ENCODE results near the gene FAM120A.

DNA sequence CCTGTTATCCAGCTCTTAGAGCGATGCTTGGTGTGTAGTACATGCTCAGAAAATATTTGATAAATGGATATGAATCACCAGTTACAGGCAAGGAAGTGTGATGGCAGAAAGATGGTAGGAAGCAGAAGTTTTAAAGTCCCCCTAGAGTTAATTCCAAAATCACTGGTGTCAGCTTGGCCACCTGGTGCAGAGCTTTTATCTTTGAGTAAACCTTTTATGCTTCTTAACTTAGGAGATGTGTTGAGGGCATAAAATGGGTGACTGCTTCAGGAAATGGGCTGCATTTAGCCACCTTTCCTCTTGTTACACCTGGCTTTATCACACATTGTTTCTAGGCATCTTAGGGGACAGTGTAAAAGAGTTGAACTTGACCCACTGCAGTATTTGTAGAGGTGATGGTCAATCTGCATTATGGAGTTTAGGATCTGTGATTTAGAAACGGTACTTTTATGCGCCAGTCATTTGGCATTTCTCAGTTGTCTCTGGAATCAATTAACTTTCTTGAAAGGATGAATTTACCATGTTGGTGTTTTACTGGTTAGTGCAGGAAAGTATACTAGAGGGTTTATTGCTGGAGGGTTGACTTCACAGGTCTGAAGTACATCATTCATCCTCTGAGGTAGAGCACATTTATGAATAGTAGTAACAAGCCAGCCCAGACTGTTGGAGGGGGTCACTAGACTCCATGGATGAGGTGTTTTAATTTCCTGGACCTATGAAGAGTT, 9.4 kb downstream of the FAM120A start:
- TF ChIP-seq, protein P1, sequence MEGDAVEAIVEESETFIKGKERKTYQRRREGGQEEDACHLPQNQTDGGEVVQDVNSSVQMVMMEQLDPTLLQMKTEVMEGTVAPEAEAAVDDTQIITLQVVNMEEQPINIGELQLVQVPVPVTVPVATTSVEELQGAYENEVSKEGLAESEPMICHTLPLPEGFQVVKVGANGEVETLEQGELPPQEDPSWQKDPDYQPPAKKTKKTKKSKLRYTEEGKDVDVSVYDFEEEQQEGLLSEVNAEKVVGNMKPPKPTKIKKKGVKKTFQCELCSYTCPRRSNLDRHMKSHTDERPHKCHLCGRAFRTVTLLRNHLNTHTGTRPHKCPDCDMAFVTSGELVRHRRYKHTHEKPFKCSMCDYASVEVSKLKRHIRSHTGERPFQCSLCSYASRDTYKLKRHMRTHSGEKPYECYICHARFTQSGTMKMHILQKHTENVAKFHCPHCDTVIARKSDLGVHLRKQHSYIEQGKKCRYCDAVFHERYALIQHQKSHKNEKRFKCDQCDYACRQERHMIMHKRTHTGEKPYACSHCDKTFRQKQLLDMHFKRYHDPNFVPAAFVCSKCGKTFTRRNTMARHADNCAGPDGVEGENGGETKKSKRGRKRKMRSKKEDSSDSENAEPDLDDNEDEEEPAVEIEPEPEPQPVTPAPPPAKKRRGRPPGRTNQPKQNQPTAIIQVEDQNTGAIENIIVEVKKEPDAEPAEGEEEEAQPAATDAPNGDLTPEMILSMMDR (IDR thresholded peaks at IDR 0.05), result no peak
- no peak for TF ChIP-seq POLR2A (IDR thresholded peaks at IDR 0.05)

All from esophagus squamous epithelium (tissue), 4 donors.